Panc1 (cell line): ENCODE data around the gene GRAMD4. TPM values are rescaled to one million over a fixed set of nuclear protein-coding genes. Genes with fewer than 3 reads are reported as not detected.

Experiments
- ATAC-seq: fragments of 200-7000 bp; cut with Tn5 transposase; 2 replicates; pipeline ENCODE4 v1.9.1; 2020; ENCODE audit warnings: mild to moderate bottlenecking, moderate library complexity
- BruUV-seq: library from RNA; stranded (reverse); fragments of 400-500 nt; replicated peaks from 2 replicates; lab custom pipeline; 2021; lab: Mats Ljungman, UMichigan
- CTCF ChIA-PET: fragments of 300-600 bp; sonication (Branson Sonifier 250); formaldehyde crosslinking; loops from one replicate; lab custom pipeline; 2022; ENCODE audit warnings: antibody characterized with exemption; lab: Charles Lee
- POLR2A ChIA-PET: fragments of 300-600 bp; sonication (Branson Sonifier 250); formaldehyde crosslinking; loops from one replicate; lab custom pipeline; 2022; ENCODE audit warnings: antibody characterized with exemption; lab: Charles Lee
- DNase-seq: peaks from one replicate; pipeline ENCODE4 v3.0.0-alpha.2; 2010; ENCODE audit warnings: low read depth, low spot score
- H3K27ac ChIP-seq: 2 replicates; pipeline ENCODE4 v1.5.1; 2011; ENCODE audit warnings: mild to moderate bottlenecking, low read length, inconsistent platforms
- H3K27me3 ChIP-seq: fragments of 200-500 bp; sonication (Bioruptor generic); 2 replicates; pipeline ENCODE4 v1.6.0; 2014; ENCODE audit warnings: low read length, inconsistent platforms; ENCODE audit not compliant: control insufficient read depth, insufficient read depth
- H3K36me3 ChIP-seq: fragments of 200-500 bp; sonication (Bioruptor generic); 2 replicates; pipeline ENCODE4 v1.5.1; 2014; ENCODE audit warnings: inconsistent platforms, mild to moderate bottlenecking, low read length, moderate library complexity; ENCODE audit not compliant: control insufficient read depth, insufficient read depth
- H3K4me1 ChIP-seq: 2 replicates; pipeline ENCODE4 v1.5.1; 2011; ENCODE audit warnings: inconsistent platforms, mild to moderate bottlenecking, low read length, moderate library complexity; ENCODE audit not compliant: control insufficient read depth, insufficient read depth
- H3K4me3 ChIP-seq, 2 experiments: 2 replicates each; pipeline ENCODE4 v1.5.1; 2011 to 2012; ENCODE audit warnings: low read depth in 2 of 2, low read length in 2 of 2, mild to moderate bottlenecking in 2 of 2, inconsistent platforms in 1 of 2, moderate library complexity in 1 of 2
- H3K9me3 ChIP-seq: fragments of 200-500 bp; sonication (Bioruptor generic); 2 replicates; pipeline ENCODE4 v1.5.1; 2014; ENCODE audit warnings: low read depth, mild to moderate bottlenecking, inconsistent platforms, low read length, moderate library complexity; ENCODE audit not compliant: control insufficient read depth, insufficient read depth
- POLR2AphosphoS5 ChIP-seq: IDR thresholded peaks from 2 replicates; pipeline ENCODE4 v1.6.1; 2012; ENCODE audit warnings: mild to moderate bottlenecking, low read depth, low read length, moderate library complexity
- REST ChIP-seq, 2 experiments: IDR thresholded peaks; 2 replicates each; pipeline ENCODE4 v1.6.1; 2011 to 2012; ENCODE audit warnings: low read depth in 2 of 2, control low read depth in 1 of 2, low read length in 1 of 2, mild to moderate bottlenecking in 1 of 2, moderate library complexity in 1 of 2; ENCODE audit not compliant: insufficient read depth in 1 of 2
- SIN3A ChIP-seq: IDR thresholded peaks from 2 replicates; pipeline ENCODE4 v1.6.1; 2012; ENCODE audit warnings: low read depth, mild to moderate bottlenecking, low read length, moderate library complexity, borderline replicate concordance; ENCODE audit not compliant: insufficient read depth
- TCF7L2 ChIP-seq: IDR thresholded peaks from 2 replicates; pipeline ENCODE4 v1.6.1; 2011; ENCODE audit warnings: mild to moderate bottlenecking, low read depth, low read length, inconsistent platforms
- in situ Hi-C: cut with HindIII; loops from 2 replicates; pipeline ENCODE4 v1.10.0; 2016; ENCODE audit warnings: low sequenced_read_pairs, low pct_unique_long_range_greater_than_20kb
- intact Hi-C: fragments of 100-400 bp; cut with micrococcal nuclease; formaldehyde crosslinking; loops from one replicate; pipeline ENCODE4 v1.10.0; 2022; ENCODE audit not compliant: unreplicated experiment
- total RNA-seq: library from RNA; stranded (reverse); gene quantifications from one replicate; pipeline ENCODE4 v1.2.1, GENCODE V29; 2021; ENCODE audit not compliant: unreplicated experiment
- TF ChIP-seq, protein P1 (sequence below): fragments of 450-650 bp; IDR thresholded peaks from 2 replicates; pipeline ENCODE4 v1.5.1; 2017; ENCODE audit warnings: mild to moderate bottlenecking

Gene GRAMD4
- total RNA-seq, 1 experiment from 2014 or later = 30.8 TPM

DNA sequence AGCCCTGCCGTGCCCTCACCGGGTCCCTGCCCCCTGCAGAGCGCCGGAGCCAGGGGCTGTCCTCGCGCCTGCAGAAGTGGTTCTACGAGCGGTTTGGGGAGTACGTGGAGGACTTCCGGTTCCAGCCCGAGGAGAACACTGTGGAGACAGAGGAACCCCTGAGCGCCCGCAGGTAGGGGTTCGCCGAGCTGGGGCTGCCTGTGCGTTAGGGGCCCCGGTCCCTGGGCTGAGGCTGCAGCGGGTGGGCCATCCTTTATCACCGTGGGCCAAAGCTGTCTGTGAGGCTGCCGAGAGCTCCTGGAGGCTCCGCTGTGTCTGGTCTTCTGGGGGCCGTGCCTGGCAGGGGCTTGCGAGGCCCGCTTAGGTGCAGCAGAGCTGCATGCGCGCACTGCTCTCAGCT is 42.8 kb downstream of the GRAMD4 start:
- H3K4me3 ChIP-seq = no peak overlapping the region
- H3K36me3 ChIP-seq = no peaks in the 10 kb centered on the region
- BruUV-seq = no TSS peak
- ChIA-PET POLR2A (no interaction called here), CTCF (no interaction called here)
- ATAC-seq (no peak), DNase-seq (no peak)
- H3K9me3 ChIP-seq = no peaks in the 10 kb centered on the region
- H3K27ac ChIP-seq = no peak overlapping the region
- in situ Hi-C loops (no loop called here), intact Hi-C loops (no loop called here)
- TF ChIP-seq SIN3A = no peak
- TF ChIP-seq TCF7L2 = no peak
- no peak for TF ChIP-seq POLR2AphosphoS5
- no peak for TF ChIP-seq REST (IDR thresholded peaks at IDR 0.05; ENCODE audit: insufficient read depth in 1 of 2, low read depth in 2 of 2, low read length in 1 of 2)
- TF ChIP-seq, protein P1, sequence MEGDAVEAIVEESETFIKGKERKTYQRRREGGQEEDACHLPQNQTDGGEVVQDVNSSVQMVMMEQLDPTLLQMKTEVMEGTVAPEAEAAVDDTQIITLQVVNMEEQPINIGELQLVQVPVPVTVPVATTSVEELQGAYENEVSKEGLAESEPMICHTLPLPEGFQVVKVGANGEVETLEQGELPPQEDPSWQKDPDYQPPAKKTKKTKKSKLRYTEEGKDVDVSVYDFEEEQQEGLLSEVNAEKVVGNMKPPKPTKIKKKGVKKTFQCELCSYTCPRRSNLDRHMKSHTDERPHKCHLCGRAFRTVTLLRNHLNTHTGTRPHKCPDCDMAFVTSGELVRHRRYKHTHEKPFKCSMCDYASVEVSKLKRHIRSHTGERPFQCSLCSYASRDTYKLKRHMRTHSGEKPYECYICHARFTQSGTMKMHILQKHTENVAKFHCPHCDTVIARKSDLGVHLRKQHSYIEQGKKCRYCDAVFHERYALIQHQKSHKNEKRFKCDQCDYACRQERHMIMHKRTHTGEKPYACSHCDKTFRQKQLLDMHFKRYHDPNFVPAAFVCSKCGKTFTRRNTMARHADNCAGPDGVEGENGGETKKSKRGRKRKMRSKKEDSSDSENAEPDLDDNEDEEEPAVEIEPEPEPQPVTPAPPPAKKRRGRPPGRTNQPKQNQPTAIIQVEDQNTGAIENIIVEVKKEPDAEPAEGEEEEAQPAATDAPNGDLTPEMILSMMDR = no peak
- H3K27me3 ChIP-seq = no peaks in the 10 kb centered on the region
- H3K4me1 ChIP-seq = no peaks in the 10 kb centered on the region

DNA sequence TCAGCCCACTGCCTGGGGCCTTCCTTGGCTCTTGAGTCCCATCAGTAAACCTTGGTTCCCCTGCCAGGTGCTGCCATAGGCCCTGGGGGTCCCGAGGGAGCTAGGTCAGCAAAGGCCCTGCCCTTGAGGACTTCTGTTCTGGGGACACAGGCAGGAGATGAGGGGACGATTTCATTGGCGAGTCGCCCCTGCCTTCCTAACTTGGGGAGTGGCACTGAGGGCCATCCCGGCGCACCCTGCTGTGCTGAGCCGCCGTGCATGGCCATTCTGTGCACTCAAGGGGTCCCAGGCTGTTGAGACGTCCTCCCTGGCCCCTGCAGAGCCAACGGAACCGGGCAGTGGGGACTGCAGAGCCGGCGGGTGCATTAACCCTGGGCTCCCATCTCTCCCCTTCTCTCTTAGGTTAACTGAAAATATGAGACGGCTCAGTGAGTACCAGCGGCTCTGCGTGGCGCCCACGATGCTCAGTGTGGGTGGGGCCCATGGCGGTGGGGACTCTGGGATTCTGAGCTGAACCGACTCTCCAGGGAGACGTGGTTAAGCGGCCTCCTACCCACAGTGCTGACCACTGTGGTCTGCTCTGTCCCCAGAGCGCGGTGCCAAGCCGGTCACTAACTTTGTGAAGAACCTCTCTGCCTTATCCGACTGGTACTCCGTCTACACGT is 43.4 kb downstream of the GRAMD4 start:
- intact Hi-C loops = no loop called here
- CTCF ChIA-PET = no interaction called here
- Histone ChIP-seq H3K9me3 (no peaks in the 10 kb centered on the region), H3K36me3 (no peaks in the 10 kb centered on the region), H3K27ac (no peak overlapping the region), H3K4me1 (no peaks in the 10 kb centered on the region), H3K27me3 (no peaks in the 10 kb centered on the region), H3K4me3 (no peak overlapping the region)
- TF ChIP-seq TCF7L2 (no peak), POLR2AphosphoS5 (no peak)
- ATAC-seq (no peak), DNase-seq (no peak)
- in situ Hi-C loops = no loop called here
- POLR2A ChIA-PET = no interaction called here
- BruUV-seq = no TSS peak

DNA sequence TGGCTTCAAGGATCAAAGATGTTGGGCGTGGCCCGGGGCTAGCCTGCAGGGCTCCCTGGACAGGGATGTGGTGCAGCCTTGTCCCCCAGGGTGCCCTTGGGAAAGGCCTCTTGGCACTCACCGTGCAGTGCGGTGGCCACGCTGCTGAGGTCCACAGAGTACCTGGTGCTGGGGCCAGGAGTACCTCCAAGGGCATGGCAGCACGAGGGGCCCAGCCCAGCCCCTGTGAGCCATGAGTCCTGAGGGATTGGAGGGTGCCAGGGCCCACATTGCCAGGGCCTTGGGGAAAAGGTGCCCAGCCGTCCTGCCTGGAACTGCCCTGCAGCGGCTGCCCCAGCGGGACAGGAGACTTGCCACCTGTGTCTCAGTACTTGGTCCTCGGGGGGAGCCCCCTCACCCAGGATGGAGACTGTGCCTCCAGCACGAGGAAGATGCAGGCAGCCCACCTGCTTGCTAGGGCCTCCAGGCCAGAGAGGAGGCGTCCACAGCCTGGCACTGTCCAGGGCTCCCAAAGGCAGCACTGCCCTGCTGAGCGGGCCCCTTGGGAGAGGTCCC is 44.2 kb downstream of the GRAMD4 start:
- CTCF ChIA-PET = no interaction called here
- Histone ChIP-seq H3K4me3 (no peak overlapping the region), H3K36me3 (no peaks in the 10 kb centered on the region), H3K4me1 (no peaks in the 10 kb centered on the region), H3K27ac (no peak overlapping the region), H3K27me3 (no peaks in the 10 kb centered on the region), H3K9me3 (no peaks in the 10 kb centered on the region)
- POLR2A ChIA-PET = no interaction called here
- in situ Hi-C loops = no loop called here
- DNase-seq = no peak
- ATAC-seq = no peak
- no TSS peak for BruUV-seq
- TF ChIP-seq, protein P1 = no peak
- TF ChIP-seq POLR2AphosphoS5 = no peak
- TF ChIP-seq REST (IDR thresholded peaks at IDR 0.05; ENCODE audit: insufficient read depth in 1 of 2, low read depth in 2 of 2, low read length in 1 of 2) = no peak
- TF ChIP-seq SIN3A = no peak
- TF ChIP-seq TCF7L2 = no peak
- intact Hi-C loops = no loop called here
